ENCODE results near the gene RFX8.

DNA sequence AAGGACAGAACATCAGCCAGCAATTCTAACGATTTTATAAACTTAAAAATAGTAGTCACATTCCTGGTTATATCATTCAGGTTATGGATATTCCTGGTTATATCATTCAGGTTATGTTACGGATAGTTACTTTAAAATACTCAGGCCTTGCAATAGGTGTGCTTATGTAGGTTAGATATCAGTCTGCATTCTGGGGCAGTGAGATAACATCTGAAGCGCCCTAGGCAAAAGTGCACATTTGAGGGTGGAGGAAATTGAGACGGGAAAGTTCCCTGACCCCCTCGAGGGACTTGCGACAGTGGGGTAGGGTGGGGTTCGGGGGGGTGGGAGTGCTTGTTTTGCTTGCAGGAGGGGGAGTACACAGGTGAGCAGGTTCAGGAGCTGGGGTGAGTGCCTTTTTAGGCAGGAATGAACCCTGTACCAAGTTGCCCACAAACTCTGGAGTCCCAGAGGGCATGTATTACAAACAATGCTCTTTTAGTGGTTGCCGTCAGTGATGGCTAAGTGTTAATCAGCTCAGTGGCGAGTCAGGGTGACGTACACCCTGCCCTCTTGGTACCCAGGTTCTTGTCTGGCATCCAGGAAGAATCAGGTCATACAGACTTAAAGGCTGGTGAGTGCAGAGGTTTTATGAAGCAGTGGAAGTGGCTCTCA, 119.4 kb downstream of the RFX8 start:
- TF ChIP-seq, protein P1, sequence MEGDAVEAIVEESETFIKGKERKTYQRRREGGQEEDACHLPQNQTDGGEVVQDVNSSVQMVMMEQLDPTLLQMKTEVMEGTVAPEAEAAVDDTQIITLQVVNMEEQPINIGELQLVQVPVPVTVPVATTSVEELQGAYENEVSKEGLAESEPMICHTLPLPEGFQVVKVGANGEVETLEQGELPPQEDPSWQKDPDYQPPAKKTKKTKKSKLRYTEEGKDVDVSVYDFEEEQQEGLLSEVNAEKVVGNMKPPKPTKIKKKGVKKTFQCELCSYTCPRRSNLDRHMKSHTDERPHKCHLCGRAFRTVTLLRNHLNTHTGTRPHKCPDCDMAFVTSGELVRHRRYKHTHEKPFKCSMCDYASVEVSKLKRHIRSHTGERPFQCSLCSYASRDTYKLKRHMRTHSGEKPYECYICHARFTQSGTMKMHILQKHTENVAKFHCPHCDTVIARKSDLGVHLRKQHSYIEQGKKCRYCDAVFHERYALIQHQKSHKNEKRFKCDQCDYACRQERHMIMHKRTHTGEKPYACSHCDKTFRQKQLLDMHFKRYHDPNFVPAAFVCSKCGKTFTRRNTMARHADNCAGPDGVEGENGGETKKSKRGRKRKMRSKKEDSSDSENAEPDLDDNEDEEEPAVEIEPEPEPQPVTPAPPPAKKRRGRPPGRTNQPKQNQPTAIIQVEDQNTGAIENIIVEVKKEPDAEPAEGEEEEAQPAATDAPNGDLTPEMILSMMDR (IDR thresholded peaks at IDR 0.05): no peak
- no peak for TF ChIP-seq POLR2A (IDR thresholded peaks at IDR 0.05; ENCODE audit: low read depth)
- TF ChIP-seq POLR2AphosphoS5 (IDR thresholded peaks at IDR 0.05): no peak
- no peak for TF ChIP-seq EP300 (IDR thresholded peaks at IDR 0.05)

Data from esophagus muscularis mucosa (tissue), 4 donors.